Measurements from ENCODE around the gene MAP2K5. TPM values are rescaled to one million over a fixed set of nuclear protein-coding genes. Genes with fewer than 3 reads are reported as not detected.

MAP2K5 gene
- total RNA-seq, 2 donors from 2014 or later, result 36.2 to 37.8 TPM

- ATAC-seq (replicated peaks in 1 of 2), result no peak
- peaks cover 21% of the 10 kb centered on the region for H3K27me3 Mint-ChIP-seq (ENCODE audit: low read depth)
- DNase-seq, result no peak
- H3K9me3 Mint-ChIP-seq, result no peaks in the 10 kb centered on the region
- H3K4me1 Mint-ChIP-seq (ENCODE audit: low read depth), result peaks cover 8% of the 10 kb centered on the region
- no peak overlapping the region for H3K4me3 Mint-ChIP-seq
- no peaks in the 10 kb centered on the region for H3K36me3 Mint-ChIP-seq (ENCODE audit: insufficient read depth in 2 of 2)
- H3K27ac Mint-ChIP-seq, result no peak overlapping the region
Measured at GRCh38 chr15:67849538-67849937, 307.0 kb downstream of the MAP2K5 start.

GRCh38 chr15:67850336-67850735, 307.8 kb downstream of the MAP2K5 start:
- Mint-ChIP-seq H3K27ac (no peak overlapping the region), H3K36me3 (ENCODE audit: insufficient read depth in 2 of 2) (no peaks in the 10 kb centered on the region), H3K9me3 (no peaks in the 10 kb centered on the region), H3K4me1 (ENCODE audit: low read depth) (peaks cover 8% of the 10 kb centered on the region), H3K27me3 (ENCODE audit: low read depth) (peaks cover 21% of the 10 kb centered on the region), H3K4me3 (no peak overlapping the region)
- ATAC-seq (replicated peaks in 1 of 2) (no peak), DNase-seq (no peak)

GRCh38 chr15:67850994-67851571, 308.6 kb downstream of the MAP2K5 start:
- Mint-ChIP-seq H3K36me3 (ENCODE audit: insufficient read depth in 2 of 2) (no peaks in the 10 kb centered on the region), H3K27ac (no peak overlapping the region), H3K27me3 (ENCODE audit: low read depth) (peaks cover 21% of the 10 kb centered on the region), H3K4me3 (no peak overlapping the region), H3K9me3 (no peaks in the 10 kb centered on the region), H3K4me1 (ENCODE audit: low read depth) (peaks cover 15% of the 10 kb centered on the region)
- ATAC-seq (replicated peaks in 1 of 2) (no peak), DNase-seq (no peak)

- H3K36me3 Mint-ChIP-seq (ENCODE audit: insufficient read depth in 2 of 2), result no peaks in the 10 kb centered on the region
- peaks cover 15% of the 10 kb centered on the region for H3K27me3 Mint-ChIP-seq (ENCODE audit: low read depth)
- ATAC-seq (replicated peaks in 1 of 2) (no peak), DNase-seq (no peak)
- H3K27ac Mint-ChIP-seq, result no peak overlapping the region
- H3K4me1 Mint-ChIP-seq (ENCODE audit: low read depth), result peaks cover 18% of the 10 kb centered on the region
- no peaks in the 10 kb centered on the region for H3K9me3 Mint-ChIP-seq
- no peak overlapping the region for H3K4me3 Mint-ChIP-seq
Measured at GRCh38 chr15:67852418-67852817, 309.9 kb downstream of the MAP2K5 start.

GRCh38 chr15:67853454-67853853, 311.0 kb downstream of the MAP2K5 start:
- DNase-seq (no peak), ATAC-seq (replicated peaks in 1 of 2) (no peak)
- peaks cover 10% of the 10 kb centered on the region for H3K27me3 Mint-ChIP-seq (ENCODE audit: low read depth)
- no peaks in the 10 kb centered on the region for H3K36me3 Mint-ChIP-seq (ENCODE audit: insufficient read depth in 2 of 2)
- H3K4me3 Mint-ChIP-seq, result no peak overlapping the region
- peaks cover 18% of the 10 kb centered on the region for H3K4me1 Mint-ChIP-seq (ENCODE audit: low read depth)
- H3K9me3 Mint-ChIP-seq, result no peaks in the 10 kb centered on the region
- no peak overlapping the region for H3K27ac Mint-ChIP-seq

- ATAC-seq (replicated peaks in 1 of 2) (no peak), DNase-seq (no peak)
- Mint-ChIP-seq H3K36me3 (ENCODE audit: insufficient read depth in 2 of 2) (no peaks in the 10 kb centered on the region), H3K4me1 (ENCODE audit: low read depth) (peaks cover 18% of the 10 kb centered on the region), H3K4me3 (no peak overlapping the region), H3K9me3 (no peaks in the 10 kb centered on the region), H3K27me3 (ENCODE audit: low read depth) (peaks cover 7% of the 10 kb centered on the region), H3K27ac (no peak overlapping the region)
Measured at GRCh38 chr15:67854358-67854757, 311.9 kb downstream of the MAP2K5 start.

GRCh38 chr15:67855842-67856241, 313.3 kb downstream of the MAP2K5 start:
- no peak overlapping the region for H3K27ac Mint-ChIP-seq
- peaks cover 18% of the 10 kb centered on the region for H3K4me1 Mint-ChIP-seq (ENCODE audit: low read depth)
- H3K36me3 Mint-ChIP-seq (ENCODE audit: insufficient read depth in 2 of 2), result no peaks in the 10 kb centered on the region
- no peaks in the 10 kb centered on the region for H3K9me3 Mint-ChIP-seq
- no peak for DNase-seq
- ATAC-seq (replicated peaks in 1 of 2), result peak; percentile 51 to 65
- H3K27me3 Mint-ChIP-seq (ENCODE audit: low read depth), result no peaks in the 10 kb centered on the region
- peak overlapping the region in 1 of 2 donors; percentile 12 for H3K4me3 Mint-ChIP-seq

Other genes starting within 250 kb of the MAP2K5 start
- gene C15orf61, start 21.6 kb upstream of the MAP2K5 start, total RNA-seq, result 1 to 10 TPM; 5.3 TPM

Measured in activated T-cell treated with anti-CD3 and anti-CD28 coated beads, Interleukin-2, amount 50 U/mL, for 72 hours (primary cell).